ENCODE results near the gene CSNK1G1.

The CSNK1G1 gene

GRCh38 chr15:64205202-64205601 is 150.8 kb downstream of the CSNK1G1 start:
- no peak for DNase-seq (ENCODE audit: extremely low read depth in 1 of 2, low read depth in 1 of 2)

DNA sequence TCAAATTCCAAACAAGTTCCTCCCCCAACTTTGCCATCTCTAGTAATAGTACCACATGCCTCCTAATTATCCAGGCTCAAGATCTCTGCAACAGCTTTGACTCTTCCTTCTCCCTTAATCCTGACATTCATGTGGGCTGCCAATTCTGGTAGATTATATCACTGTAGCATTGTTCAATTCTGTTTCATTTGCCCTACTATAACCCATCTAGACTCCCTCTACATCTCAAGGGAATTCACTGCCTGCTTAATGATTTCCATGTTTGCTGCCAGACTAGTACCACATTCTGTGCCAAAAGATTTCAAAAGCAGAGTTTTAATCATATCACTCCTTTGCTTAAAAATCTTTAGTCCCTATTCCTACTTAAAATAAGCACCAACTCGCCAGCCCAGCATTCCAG is 158.5 kb downstream of the CSNK1G1 start:
- DNase-seq (ENCODE audit: extremely low read depth in 1 of 2, low read depth in 1 of 2) = no peak

DNA sequence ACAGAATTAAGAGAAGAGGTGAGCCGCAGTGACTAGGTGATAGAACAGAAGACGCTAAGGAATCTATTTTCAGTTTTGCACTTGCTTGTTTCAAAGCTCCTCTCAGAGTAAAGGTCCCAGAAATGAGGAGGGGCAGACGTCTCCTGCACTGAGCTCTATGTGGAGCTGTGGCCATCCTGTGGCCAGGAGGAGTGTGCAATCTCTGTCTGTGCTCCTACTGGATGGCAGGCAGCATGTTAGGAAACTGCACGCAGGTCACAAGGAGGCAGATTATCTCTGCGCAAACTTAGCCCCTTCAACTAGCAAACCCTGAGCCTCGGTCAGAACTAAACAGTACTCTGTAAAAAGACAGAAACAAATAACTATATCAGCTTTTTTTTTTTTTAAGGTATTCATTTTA is 162.0 kb downstream of the CSNK1G1 start:
- no peak for DNase-seq (ENCODE audit: extremely low read depth in 1 of 2, low read depth in 1 of 2)

GRCh38 chr15:64191971-64192830 is 163.8 kb downstream of the CSNK1G1 start:
- DNase-seq (ENCODE audit: extremely low read depth in 1 of 2, low read depth in 1 of 2) = no peak

- DNase-seq (ENCODE audit: extremely low read depth in 1 of 2, low read depth in 1 of 2) = no peak
Observed at GRCh38 chr15:64187396-64188191, 168.4 kb downstream of the CSNK1G1 start.

GRCh38 chr15:64185146-64185911 is 170.6 kb downstream of the CSNK1G1 start:
- no peak for DNase-seq (ENCODE audit: extremely low read depth in 1 of 2, low read depth in 1 of 2)

DNA sequence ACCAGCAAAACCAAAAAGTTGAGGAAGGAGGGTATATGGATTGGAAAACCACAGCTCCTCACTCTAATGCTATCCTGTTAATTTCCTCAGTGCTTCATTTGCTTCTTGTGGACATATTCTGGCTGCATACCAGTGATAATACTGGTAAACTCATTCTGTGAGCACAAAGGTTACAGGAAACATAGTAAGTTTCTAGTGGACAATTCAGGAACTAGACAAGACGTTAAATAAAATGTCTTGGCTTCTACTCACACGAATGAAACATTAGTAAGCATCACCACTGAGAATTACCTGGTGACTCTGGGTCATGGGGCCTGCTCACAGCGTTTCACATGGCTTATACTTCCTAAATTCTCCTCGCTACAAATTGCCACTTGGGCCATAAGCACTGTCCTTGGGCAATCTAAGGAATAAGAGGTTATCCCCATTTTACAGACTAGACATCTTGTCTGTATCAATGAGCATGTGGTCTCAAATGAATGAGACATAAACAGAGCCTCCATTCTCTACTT is 173.1 kb downstream of the CSNK1G1 start:
- DNase-seq (ENCODE audit: extremely low read depth in 1 of 2, low read depth in 1 of 2) = no peak

DNA sequence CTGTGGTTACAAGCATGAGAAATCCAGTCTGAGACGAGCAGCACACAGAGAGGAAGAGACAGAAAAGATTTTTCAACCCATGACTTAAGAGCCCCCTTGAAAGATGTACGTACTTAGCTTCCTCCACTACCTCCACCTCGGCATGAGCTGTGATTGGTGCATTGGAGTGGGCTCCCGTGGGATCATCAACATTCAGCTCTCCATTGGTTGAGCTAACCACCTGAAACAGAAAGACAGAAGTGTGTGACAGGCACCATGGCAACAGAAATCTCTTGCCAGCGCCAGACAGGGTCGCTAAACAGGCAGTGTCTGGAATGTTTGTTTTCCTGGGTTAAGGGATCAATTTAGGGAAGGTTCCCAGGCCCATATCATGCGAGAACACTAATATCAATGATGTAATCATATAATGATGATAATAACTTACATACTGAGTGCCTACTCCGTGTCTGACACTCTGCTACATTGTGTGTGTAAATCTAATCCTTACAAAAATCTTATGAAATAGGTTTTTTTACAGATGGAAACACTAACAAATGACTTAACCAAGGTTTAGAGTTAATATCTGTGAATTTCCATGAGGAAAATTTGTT is 175.6 kb downstream of the CSNK1G1 start:
- DNase-seq (ENCODE audit: extremely low read depth in 1 of 2, low read depth in 1 of 2) = no peak

DNA sequence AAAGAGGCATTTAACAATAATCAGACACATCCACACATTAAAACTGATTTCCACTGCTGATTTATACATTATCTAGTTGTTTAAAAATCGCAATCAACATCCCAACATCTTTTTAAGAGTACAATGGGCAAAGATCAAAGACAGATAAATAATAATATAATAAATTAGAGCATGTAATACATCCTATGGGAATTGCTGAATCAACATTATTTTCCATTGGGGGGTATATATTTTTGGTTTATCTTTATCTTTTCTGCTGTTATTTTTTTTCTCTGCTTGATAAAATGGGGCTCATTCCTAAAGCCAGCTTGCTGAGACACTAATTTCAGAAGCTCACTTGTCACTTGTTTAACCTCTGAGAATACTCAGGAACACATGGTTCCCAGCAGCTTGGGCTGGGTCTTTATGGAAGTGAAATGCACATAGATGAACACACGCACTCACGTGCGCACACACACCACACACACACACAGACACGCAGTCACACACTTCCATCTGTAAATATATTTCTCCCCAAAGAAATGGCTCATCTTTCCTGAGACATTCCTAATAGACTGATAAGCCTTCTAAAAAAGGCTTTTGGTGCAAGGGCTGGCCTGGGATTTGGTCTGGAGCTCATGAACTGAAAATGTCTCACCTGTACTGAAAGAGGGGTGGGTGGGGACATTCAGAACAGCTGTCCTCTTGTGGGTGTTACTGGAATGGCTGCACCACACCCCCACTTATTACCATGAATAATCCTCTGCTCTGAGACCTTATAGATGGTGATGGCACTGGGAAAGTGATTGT is 189.7 kb downstream of the CSNK1G1 start:
- DNase-seq (ENCODE audit: extremely low read depth in 1 of 2, low read depth in 1 of 2) = no peak

GRCh38 chr15:64164436-64164835 is 191.5 kb downstream of the CSNK1G1 start:
- DNase-seq (ENCODE audit: extremely low read depth in 1 of 2, low read depth in 1 of 2) = no peak

DNA sequence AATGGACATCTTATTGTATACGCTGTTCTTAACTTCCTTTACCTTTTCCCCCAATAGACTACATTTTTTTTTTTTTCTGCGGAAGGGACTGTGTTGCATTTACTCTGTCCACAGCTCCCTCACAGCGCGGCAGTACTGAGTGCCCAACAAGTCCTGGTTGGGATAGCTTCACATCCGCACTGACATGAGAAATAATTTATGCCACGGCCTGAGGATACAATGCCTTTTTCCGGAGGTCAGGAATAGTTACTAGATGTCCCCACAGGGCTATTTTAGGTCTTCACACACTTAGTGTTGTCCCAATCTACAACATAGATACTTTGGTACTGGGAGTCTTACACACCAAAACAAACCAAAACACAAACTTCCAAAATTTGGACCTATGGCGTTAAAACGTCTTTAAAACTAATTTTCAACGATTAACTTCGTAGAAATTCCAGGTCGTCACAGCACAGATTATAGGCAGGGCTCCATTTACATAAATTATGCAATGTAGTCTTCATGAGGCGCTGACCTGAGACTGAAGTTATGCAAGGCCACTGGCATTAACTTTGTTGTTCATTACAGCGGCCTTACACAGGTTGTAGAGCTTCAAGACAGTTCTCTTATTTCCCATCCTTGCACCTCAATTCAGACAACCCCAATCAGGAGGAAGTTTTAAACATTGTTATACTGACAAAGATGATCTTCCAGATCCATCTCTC is 192.2 kb downstream of the CSNK1G1 start:
- no peak for DNase-seq (ENCODE audit: extremely low read depth in 1 of 2, low read depth in 1 of 2)

- DNase-seq (ENCODE audit: extremely low read depth in 1 of 2, low read depth in 1 of 2) = peak; percentile 89 to 94
Observed at GRCh38 chr15:64162869-64163658, 192.9 kb downstream of the CSNK1G1 start, which contains the start of gene PPIB. Gene PPIB (minus strand): TSS chr15:64163022. CDS start chr15:64162986, 36 bp downstream.

- no peak for DNase-seq (ENCODE audit: extremely low read depth in 1 of 2, low read depth in 1 of 2)
Observed at GRCh38 chr15:64162478-64162868, 193.5 kb downstream of the CSNK1G1 start.

DNA sequence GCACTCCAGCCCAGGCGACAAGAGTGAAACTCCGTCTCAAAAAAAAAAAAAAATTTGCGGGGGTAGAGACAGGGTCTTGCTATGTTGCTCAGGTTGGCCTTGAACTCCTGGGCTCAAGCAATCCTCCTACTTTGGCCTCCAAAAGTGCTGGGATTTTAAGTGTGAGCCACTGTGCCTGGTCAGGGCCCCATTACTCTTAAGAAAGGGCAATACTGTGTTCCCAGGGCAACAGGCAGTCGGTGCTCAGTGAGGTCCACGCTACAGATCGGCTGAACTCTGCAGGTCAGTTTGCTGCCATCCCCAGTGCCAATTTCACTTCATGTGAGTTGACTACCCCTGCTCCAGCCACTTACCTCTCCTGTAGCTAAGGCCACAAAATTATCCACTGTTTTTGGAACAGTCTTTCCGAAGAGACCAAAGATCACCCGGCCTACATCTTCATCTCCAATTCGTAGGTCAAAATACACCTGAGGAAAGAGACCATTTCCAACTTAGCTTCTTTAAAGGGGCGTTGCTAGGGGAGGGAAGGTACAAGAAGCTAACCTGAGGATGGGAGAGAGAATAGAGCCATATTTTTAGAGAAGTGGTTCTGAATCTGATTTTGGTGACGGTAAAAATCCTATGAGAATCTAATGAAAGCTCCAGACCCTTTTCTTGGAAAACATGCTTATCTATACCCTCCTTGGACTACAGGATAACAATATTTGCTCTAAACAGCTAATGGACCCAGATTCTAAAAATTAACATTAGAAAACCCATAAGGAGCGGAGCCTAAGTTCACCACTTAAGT is 194.1 kb downstream of the CSNK1G1 start:
- no peak for DNase-seq (ENCODE audit: extremely low read depth in 1 of 2, low read depth in 1 of 2)

- no peak for DNase-seq (ENCODE audit: extremely low read depth in 1 of 2, low read depth in 1 of 2)
Observed at GRCh38 chr15:64158363-64159134, 197.4 kb downstream of the CSNK1G1 start.

DNA sequence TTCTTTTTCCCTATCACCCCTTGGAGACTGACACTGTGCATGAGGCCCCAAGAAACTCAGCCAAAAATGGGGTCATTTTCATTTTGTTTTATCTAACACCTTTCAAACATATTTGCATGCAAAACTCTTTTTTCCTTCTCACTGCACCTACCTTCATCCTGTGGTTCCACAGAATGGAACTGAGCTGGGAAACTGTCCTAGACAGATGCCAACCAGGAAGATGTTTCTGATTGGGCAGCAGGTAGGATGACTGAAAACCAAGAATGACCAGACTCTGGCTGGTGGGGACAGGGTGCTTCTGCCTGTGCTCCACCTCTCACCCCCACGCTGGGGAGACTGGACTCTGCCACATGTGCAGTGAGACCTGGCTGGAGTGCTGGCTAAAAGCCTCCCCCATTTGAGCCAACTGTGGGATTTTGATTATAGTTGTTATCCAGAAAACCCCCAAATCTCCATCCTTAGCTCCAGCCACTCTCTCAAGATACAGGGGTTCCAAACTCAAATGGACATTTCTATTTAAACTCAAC is 198.3 kb downstream of the CSNK1G1 start:
- no peak for DNase-seq (ENCODE audit: extremely low read depth in 1 of 2, low read depth in 1 of 2)

Measured in activated CD8-positive, alpha-beta memory T cell treated with anti-CD3 and anti-CD28 coated beads for 1 hour (primary cell).